Activated gamma-delta T cell (primary cell): ENCODE data around the gene MTIF2.
"Not testable (repeated sequence)": the region's sequence is repeated elsewhere in the genome, so short reads cannot be mapped to it uniquely, and the experiment has no call there.

Experiments
- DNase-seq: peaks from one replicate; lab custom pipeline; 2025; lab: John Stamatoyannopoulos, UW
- total RNA-seq, 2 donors: gene quantifications; one replicate each; lab custom pipeline; 2026; lab: John Stamatoyannopoulos, UW

Gene MTIF2, protein sequence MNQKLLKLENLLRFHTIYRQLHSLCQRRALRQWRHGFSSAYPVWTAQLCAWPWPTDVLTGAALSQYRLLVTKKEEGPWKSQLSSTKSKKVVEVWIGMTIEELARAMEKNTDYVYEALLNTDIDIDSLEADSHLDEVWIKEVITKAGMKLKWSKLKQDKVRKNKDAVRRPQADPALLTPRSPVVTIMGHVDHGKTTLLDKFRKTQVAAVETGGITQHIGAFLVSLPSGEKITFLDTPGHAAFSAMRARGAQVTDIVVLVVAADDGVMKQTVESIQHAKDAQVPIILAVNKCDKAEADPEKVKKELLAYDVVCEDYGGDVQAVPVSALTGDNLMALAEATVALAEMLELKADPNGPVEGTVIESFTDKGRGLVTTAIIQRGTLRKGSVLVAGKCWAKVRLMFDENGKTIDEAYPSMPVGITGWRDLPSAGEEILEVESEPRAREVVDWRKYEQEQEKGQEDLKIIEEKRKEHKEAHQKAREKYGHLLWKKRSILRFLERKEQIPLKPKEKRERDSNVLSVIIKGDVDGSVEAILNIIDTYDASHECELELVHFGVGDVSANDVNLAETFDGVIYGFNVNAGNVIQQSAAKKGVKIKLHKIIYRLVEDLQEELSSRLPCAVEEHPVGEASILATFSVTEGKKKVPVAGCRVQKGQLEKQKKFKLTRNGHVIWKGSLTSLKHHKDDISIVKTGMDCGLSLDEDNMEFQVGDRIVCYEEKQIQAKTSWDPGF
- 73.0 to 76.2 reads per million in 2 donors for total RNA-seq

DNA sequence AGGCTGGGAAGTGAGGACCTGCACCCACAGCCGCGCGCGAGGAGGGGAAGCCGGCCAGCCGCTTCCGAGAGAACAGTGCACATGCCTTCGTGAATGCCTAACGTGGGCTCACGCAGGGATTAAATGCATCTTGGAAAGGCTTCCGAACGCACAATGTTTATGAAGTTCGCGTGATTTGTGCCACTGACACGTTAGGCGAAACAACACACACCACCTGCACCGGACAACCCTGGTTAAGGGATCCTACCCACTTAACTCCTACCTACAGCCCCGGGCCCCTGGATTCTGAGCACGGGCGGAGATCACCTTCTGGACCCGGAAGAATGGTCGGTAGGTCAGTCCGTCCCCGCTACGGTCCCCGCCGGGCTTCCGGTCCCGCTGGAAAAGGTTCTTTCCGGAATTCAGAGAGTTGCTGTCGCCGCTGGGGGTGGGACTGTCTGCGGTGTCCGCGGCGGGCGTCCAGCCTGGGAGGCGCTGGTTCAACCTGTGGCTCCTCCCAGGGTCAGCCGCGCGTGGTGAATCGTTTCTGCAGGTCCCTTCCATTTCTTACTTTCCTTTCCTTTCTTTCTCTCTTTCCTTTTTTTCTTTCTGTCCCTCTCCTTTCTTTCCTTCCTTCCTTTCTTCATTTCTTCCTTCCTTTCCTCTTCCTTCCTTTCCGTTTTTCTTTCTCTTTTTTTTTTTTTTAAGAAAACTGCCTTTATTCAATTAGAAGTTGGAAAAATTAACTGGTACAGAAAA is at the start of gene MTIF2:
Gene MTIF2 (minus strand): TSS at position 325 of the 738 bp plus-strand sequence. CDS start 5,373 bp downstream, outside the sequence.
- peak; percentile 82 for DNase-seq

DNA sequence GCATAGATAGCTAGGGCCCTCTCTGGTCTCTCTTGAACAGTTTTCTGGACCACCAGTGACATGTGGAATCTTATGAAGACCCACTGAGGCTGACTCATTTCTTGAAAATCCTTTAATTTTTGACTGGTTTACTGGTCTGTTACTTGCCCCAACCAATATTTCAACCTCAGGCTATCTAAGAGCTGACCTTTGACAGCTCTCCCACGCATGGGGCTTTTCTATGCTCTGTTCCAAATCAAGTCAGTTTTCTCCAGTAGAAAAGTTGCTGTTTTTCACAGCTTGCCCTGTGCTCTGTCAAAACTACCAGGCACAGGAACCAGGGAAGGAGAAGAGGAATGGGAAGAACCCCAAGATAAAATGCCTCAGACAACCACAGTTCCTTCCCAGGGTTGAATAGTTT is 46.0 kb upstream of the MTIF2 start:
- no peak for DNase-seq

DNA sequence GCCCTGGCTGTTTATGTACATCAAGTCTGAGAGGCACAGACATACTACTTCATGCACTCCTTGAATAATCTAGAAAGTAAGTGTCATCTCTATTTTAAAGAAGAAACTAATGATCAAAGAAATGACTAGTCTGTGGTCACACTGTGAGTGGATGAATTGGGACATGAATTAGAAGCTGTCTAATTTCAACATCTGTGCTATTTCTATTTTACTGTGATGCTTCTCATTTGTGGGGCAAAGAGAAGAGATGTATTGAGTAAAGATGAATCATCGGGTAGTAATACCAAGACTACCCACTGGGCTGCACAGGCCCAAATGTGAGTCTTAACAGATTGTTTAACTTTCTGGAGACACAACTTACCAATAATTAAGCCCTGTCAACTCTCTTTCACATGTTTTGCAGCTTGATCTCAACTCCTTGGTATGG is 42.4 kb upstream of the MTIF2 start:
- no peak for DNase-seq

DNA sequence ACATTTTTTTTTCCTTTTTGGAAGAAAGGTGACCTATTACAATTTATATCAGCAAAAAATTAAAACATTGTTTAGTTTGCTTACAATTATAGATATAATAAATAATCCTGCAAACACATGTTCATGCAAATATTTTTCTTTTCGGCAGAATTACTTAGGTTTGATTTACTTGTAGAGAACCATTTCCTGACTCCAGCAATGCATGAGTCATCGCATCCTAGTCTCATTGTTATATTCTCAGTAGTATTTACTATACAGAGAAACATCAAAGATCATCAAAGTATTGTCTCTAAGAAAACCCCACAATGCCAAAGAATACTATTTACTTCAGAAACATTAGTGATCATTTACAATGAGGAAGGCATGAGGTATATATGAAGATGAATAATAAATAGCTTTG is 40.4 kb upstream of the MTIF2 start:
- DNase-seq: no peak

DNA sequence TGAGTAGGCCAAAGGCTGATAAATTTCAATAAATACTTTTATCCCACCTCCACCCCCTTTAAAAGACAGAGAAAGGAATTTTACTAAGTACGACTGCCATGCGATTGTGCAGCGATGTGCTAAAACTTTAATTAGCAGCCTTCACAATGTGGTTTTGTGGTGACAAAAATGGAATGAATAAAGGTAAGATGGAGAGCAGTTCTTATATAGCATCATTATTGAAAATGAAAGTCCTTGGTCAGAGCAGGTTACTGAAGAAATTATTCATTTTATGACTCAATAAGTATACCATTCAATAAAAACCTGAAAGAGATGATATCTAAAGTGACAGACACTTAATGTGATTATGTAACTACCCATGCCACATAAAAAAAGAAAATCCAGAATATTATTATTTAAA is 33.2 kb upstream of the MTIF2 start:
- no peak for DNase-seq

DNA sequence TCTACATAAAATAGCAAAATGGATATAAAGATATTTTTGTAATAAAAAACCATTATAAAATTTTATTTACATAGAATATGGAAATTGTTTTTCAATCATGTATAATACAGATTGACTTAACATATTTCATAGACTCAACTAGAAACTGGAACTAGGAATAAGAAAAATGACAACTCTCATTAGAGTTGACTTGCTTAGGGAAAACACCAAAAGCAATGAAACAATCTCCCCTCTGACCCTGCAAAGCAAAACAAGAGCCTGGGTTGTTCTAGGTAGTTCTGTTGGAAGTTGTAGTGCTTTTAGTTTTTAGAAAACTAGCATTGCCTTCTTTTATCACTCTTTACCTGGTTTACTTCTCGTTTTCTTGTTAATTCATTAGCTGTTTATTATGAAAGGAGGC is 32.2 kb upstream of the MTIF2 start:
- DNase-seq: no peak

DNA sequence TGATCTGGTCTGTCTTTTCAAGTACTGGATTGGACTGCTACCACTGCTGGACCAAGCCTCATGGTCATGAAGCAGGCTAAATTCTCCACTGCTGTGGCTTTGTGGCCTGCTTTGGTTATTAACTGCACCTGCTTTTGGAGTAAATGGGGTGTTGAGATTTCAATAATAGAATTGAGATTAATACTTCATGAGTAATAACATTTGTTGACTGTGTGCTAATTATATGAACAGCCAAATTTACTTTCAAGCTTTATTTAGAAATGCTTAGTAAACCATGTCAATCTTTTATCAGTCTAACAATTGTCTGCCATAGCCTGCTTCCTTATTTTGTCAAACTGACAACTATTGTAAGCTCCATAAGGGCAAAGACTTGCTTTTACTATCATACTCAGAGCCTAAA is 27.4 kb upstream of the MTIF2 start:
- no peak for DNase-seq

DNA sequence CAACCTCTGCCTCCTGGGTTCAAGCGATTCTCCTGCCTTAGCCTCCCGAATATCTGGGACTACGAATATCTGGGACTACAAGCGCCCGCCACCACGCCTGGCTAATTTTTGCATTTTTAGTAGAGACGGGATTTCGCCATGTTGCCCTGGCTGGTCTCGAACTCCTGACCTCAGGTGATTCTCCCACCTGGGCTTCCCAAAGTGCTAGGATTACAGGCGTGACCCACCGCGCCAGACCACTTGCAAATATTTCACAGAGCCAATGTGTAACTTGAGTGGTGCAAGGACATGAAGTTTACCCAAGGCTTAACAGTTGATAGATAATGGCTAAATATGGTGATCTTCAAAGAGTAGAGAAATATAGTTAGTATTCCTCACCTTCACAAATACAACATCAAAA is 14.1 kb upstream of the MTIF2 start:
- no peak for DNase-seq

DNA sequence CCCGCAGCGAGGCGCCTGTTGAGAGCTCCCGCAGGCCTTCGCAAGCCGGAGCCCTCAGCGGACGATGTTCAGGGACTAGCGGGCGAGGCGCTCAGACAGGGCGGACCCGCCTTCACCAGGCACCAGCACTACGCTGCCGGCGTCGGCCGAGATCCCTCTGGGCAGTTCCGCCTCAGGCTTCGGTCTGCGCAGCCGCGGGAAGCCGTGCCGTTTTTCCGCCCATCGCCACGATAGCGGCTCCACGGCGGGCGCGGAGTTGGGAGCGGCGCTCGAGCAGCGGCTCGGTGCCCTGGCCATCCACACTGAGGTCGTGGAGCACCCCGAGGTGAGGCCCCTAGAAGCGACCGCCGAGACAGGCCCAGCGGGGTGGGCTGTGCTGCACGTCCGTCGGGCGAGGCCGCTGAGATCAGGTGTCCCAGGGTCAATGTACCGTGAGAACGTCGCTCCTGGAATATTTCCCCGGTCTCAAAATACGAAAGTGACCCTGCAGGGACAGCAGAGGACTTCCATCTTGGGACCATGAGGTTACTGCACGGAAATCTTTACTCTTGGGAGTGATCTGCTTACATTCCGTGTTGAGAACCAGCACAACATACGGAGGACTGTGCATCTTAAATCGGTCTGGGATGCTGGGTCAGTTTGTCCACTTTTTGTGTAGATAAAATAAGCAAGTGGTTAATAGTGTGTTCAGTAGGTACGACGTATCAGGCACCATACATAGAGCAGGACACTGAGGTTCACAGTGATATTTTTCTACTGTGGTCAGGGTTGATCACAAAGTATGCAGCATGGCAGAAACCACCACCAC is 13.3 kb upstream of the MTIF2 start:
- peak; percentile 80 for DNase-seq

DNA sequence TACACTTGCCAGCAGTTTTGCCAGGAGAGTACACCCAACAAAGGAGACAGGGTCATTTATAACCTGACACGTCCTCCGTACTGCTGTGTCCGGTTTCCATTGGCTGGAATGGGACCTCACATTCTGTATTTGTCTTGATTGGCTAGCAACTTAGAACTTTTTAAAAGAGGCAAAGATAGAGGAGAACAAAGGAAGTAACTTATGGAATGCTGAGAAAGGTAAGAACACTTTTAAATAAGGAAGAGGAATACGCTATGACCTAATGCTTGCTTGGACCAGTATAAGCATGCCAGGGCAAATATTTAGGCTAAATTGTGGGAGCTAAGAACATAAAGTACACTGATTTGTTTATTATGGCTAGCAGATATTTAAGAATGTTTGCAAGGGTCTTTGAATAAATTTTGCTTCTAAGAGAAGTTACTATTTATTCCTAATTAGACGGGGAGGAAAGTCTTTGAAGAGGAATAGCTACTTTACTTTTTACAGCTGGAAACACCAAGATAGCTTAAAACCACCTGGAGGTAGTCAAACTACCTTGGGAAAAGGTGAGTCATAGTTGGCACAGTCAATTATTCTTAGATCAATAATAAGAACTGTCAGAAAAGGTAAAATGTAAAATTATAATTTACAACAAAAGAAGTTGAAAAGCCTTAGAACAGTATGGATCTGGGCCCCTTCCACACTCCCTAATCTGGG is 12.0 kb upstream of the MTIF2 start:
- DNase-seq: not testable (repeated sequence)

DNA sequence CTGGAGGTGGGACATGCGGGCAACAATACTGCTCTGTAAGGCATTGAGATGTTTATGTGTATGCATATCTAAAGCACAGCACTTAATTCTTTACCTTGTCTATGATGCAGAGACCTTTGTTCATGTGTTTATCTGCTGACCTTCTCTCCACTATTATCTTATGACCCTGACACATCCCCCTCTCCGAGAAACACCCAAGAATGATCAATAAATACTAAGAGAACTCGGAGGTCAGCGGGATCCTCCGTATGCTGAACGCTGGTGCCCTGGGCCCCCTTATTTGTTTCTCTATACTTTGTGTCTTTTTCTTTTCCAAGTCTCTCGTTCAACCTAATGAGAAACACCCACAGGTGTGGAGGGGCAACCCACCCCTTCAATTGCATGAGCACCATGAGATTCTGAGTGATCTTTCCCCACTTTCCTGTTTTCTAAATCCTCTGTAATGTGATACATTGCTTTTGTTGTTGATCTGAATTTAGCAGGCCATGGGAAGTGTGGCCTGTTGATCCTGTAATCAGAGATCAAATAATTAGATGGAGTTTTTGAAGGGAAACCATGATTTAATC is 10.9 kb upstream of the MTIF2 start:
- not testable (repeated sequence) for DNase-seq

DNA sequence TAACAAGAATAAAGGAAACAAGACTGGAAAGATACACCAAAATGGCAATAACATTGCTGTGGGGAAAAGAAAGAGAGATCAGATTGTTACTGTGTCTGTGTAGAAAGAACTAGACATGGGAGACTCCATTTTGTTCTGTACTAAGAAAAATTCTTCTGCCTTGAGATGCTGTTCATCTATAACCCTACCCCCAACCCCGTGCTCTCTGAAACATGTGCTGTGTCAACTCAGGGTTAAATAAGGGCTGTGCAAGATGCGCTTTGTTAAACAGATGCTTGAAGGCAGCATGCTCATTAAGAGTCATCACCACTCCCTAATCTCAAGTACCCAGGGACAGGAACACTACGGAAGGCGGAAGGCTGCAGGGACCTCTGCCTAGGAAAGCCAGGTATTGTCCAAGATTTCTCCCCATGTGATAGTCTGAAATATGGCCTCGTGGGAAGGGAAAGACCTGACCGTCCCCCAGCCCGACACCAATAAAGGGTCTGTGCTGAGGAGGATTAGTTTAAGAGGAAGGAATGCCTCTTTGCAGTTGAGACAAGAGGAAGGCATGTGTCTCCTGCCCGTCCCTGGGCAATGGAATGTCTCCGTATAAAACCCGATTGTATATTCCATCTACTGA is 10.3 kb upstream of the MTIF2 start:
- DNase-seq: not testable (repeated sequence)

DNA sequence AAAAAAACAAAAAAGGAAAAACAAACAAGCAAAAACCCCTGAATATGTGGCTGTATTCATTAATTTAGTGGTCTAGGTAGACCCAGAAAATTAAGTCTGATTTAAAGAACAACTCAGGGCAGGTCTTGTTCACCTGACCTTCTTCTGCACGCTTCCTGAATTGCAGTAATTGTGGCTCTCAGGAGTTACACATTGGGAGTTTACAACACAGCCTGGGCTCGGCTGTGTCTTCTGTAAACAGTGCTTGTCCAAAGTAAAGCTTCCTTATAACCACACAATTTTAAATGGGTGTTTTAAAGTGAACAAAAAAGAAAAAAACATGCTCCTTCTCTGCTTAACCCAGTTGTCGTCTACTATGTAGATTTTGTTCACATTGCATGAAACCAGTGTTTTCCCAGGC is 8.3 kb upstream of the MTIF2 start:
- DNase-seq: no peak

DNA sequence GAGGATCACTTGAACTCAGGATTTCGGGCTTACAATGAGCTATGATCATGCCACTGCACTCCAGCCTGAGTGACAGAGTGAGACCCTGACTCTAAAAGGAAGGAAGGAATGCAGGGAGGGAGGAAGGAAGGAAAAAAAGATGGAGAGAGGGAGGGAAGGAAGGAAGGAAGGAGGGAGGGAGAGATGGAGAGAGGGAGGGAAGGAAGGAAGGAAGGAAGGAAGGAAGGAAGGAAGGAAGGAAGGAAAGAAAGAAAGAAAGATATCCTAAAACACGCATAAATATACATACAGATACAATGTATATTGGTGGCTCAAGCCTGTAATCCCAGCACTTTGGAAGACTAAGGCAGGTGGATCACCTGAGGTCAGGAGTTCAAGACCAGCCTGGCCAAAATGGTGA is 5.3 kb upstream of the MTIF2 start:
- not testable (repeated sequence) for DNase-seq

DNA sequence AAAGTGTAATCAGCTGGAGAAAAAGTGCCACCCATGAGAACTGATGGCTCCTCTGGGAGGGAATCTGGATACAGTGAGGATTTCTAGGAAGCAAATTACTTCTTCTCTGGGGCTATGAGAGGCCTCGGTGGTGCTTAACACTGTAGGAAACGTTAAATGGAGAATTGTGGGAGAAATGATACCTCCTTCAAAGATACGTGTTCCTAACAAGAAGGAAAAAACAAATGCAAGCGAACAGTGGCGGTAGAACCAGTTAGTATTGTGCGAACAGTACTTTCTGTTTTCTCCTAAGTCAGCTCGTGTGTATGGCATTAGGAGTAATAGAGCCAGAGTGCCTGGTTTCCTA is 587 bp upstream of the MTIF2 start:
- no peak for DNase-seq

DNA sequence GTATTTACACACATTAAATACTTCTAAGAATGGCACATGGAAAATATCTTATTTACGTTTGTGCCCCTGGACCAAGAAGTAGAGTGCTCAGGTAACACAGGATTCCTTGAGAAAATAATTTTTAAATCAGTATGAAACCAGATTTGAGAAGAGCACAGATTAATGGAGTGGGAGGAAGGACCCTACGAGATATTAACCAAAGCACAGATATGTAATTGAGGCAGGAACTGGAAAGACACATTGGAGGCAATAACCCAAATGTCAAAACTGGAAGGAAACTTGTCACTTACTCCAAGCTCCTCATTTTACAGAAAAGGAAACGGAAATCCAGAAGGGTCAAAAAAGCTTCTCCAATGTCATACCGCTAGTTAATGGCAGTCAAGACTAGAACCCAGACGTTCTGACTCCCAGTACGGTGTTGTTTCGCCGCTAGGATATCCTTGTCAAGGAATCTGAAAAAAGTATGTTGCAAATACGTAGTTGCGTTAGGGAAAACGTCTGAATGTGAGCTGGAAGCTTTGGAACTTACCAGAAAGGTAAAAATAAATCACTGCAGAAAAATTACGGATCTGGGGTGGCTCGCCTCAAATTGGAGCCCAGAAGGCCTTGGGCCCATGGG is 634 bp downstream of the MTIF2 start:
- DNase-seq: no peak

DNA sequence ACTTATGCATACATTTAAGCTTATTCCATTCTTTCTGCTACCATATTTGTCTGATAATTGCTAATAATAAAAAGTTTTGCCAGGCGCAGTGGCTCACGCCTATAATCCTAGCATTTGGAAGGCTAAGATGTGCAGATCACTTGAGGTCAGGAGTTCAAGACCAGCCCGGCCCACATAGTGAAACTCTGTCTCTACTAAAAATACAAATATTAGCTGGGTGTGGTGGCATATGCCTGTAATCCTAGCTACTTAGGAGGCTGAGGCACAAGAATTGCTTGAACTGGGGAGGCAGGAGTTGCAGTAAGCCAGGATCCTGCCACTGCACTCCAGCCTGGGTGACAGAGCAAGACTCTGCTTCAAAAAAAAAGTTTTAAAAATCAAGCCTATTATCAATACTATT is 9.4 kb downstream of the MTIF2 start:
- DNase-seq: not testable (repeated sequence)

DNA sequence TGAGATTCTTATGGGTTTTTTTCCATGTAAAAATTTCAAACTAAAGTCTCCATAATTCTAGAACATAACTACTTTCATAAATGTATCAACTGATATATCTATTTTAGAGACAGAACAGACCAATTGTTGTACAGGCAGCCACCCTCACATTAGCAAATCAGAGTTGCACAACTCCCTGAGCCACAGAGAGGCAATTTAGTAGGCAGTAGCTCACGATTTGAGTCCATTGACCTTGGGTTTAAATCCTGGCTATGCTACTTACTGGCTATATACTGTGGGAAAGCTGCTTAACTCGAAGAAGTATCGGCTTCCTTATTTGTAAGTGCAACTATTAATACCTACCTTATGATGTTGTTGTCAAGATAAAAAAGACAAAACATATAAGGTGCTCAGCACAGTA is 16.2 kb downstream of the MTIF2 start:
- DNase-seq: no peak

DNA sequence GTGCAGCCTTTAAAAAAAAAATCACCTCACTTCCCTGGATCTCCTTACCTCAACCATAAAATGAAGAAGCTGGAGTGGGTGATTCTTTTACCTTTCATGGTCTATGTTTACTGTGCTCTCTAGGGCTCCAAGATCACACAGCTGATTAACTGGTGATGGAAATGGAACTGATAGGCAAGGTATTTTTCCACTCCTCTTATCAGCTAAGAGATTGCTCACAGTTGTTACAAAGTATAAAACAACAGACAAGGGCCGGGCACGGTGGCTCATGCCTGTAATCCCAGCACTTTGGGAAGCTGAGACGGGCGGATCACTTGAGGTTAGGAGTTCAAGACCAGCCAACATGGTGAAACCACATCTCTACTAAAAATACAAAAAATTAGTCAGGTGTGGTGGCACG is 22.0 kb downstream of the MTIF2 start:
- no peak for DNase-seq

DNA sequence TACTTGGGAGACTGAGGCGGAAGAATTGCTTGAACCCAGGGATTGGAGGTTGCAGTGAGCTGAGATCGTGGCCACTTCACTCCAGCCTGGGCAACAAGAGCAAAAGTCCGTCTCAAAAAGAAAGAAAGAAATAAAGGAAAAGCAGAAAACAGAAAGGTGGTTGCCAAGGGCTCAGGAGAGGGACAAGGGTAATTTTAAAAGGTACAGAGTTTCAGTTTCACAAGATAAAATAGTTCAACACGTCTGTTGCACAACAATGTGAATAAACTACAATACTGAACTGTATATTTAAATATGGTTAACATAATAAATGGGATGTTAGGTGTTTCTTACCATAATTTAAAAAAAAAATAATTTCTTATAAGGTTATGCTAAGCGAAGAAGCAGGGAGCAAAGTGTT is 23.6 kb downstream of the MTIF2 start:
- DNase-seq: no peak
